ENCODE results near the gene ALLC.
"Not testable (repeated sequence)": the region's sequence is repeated elsewhere in the genome, so short reads cannot be mapped to it uniquely, and the experiment has no call there.

GRCh38 chr2:3619661-3620060, 38.3 kb upstream of the ALLC start:
- TF ChIP-seq, protein P1, sequence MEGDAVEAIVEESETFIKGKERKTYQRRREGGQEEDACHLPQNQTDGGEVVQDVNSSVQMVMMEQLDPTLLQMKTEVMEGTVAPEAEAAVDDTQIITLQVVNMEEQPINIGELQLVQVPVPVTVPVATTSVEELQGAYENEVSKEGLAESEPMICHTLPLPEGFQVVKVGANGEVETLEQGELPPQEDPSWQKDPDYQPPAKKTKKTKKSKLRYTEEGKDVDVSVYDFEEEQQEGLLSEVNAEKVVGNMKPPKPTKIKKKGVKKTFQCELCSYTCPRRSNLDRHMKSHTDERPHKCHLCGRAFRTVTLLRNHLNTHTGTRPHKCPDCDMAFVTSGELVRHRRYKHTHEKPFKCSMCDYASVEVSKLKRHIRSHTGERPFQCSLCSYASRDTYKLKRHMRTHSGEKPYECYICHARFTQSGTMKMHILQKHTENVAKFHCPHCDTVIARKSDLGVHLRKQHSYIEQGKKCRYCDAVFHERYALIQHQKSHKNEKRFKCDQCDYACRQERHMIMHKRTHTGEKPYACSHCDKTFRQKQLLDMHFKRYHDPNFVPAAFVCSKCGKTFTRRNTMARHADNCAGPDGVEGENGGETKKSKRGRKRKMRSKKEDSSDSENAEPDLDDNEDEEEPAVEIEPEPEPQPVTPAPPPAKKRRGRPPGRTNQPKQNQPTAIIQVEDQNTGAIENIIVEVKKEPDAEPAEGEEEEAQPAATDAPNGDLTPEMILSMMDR (IDR thresholded peaks at IDR 0.05) = not testable (repeated sequence)
- not testable (repeated sequence) for TF ChIP-seq POLR2AphosphoS5 (IDR thresholded peaks at IDR 0.05)
